Fibroblast of peridontal ligament (primary cell): ENCODE data around the gene A2ML1.
A peak's percentile ranks its signal among the peaks of the same experiment; 100 is the strongest.
"Not testable (repeated sequence)": the region's sequence is repeated elsewhere in the genome, so short reads cannot be mapped to it uniquely, and the experiment has no call there.

Source experiments
- DNase-seq: peaks from one replicate; pipeline ENCODE4 v3.0.0-alpha.2; 2010; ENCODE audit errors: extremely low read depth

A2ML1 gene

GRCh38 chr12:8822298-8822697 lies at the start of gene A2ML1:
Gene A2ML1 (plus strand): TSS chr12:8822621. CDS start chr12:8822652, 31 bp downstream.
- DNase-seq: no peak

GRCh38 chr12:8773461-8773860 lies 49.0 kb upstream of the A2ML1 start:
- no peak for DNase-seq

DNA sequence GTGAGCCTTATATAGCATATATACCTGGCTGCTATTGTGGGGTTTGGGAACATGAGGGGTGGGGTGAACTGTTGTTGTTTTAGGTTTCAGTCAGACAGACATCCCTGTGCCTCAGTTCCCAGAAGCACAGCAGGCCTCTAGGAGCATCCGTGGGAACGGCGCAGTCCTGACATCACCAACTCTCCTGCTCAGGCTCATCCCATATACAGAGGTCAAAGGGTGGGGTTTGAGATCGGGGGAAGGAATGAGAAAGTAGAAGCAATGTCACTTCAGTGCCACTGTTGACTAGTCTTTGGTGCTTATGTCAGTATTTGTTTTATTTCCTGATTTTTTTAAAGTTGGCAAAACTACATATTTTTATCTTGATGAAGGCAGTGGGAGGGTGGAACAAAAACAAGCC lies 43.1 kb upstream of the A2ML1 start:
- DNase-seq: no peak

DNA sequence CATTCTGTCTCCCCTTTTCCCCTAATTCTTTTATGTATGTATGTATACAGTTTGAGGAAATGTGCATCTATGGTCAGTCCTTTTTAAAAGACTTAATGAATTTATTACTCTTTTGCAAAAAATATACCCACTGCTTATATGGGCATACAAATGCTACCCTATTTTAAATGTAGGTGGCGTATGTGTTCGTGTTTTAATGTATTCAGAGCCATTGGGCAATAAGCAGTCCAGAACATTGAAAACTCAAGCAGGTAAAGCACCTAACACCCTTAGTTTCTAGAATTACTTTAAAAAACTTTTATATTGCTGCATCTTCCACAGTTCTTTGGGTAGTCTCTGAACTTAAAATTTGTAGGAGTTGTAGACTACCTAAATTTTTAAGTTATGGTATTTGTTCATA lies 42.6 kb upstream of the A2ML1 start:
- DNase-seq: no peak

GRCh38 chr12:8780389-8780788 lies 42.0 kb upstream of the A2ML1 start:
- peak; percentile 61 for DNase-seq

GRCh38 chr12:8781381-8782127 lies 40.9 kb upstream of the A2ML1 start:
- no peak for DNase-seq

GRCh38 chr12:8784290-8784888 lies 38.0 kb upstream of the A2ML1 start:
- no peak for DNase-seq

DNA sequence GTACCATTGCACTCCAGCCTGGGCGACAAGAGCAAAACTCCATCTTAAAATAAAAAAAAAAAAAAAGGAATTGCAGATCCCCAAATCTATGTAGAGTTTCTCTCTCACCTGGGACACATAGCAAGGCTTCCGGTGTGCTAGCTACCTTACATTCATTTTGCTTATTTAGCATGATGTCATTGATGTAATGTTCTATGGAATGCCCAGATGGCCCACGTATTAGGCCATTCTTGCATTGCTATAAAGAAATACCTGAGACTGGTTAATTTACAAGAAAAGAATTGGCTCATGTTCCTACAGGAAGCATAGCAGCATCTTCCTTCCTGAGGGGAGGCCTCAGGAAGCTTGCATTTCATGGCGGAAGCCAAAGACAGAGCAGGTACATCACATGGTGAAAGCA lies 36.9 kb upstream of the A2ML1 start:
- no peak for DNase-seq

DNA sequence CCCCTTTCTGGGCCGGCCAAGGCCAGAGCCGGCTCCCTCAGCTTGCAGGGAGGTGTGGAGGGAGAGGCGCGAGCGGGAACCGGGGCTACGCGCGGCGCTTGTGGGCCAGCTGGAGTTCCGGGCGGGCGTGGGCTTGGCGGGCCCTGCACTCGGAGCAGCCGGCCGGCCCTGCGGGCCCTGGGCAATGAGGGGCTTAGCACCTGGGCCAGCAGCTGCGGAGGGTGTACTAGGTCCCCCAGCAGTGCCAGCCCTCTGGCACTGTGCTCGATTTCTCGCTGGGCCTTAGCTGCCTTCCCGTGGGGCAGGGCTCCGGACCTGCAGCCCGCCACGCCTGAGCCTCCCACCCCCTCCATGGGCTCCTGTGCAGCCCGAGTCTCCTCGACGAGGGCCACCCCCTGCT lies 35.2 kb upstream of the A2ML1 start:
- DNase-seq: not testable (repeated sequence)

DNA sequence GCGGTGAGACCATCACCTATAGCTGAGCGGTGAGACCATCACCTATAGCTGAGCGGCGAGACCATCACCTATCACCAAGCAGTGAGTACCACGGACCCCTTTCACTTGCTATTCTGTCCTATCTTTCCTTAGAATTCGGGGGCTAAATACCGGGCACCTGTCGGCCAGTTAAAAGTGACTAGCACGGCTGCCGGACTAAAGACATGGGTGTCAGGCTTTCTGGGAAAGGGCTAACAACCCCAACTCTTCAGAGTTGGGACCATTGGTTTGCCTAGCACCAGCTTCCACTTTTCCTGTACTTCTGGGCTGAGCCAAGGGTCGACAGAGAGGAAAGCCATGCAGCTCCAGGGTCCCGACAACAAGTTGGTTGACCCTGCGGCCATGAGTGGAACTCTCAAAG lies 33.7 kb upstream of the A2ML1 start:
- DNase-seq: not testable (repeated sequence)

DNA sequence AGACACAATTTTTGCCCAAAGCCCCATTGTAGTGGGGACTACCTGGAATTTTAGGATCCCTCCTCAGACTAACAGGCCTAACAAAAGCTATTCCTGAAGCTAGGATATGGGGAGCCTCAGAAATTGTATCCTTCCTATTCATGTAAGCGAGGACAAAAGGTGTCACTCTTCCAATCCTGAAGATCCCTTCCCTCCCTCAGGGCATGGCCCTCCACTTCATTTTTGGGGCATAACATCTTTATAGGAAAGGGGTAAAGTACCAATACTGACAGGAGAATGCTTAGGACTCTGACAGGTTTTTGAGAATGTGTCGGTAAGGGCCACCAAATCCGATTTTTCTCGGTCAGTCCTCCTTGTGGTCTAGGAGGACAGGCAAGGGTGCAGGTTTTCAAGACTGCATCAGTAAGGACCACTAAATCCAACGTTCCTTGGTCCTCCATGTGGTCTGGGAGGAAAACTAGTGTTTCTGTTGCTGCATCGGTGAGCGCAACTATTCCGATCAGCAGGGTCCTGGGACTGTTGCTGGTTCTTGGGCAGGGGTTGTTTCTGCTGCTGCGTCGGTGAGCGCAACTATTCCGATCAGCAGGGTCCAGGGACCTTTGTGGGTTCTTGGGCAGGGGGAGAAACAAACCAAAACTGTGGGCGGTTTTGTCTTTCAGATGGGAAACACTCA lies 32.9 kb upstream of the A2ML1 start:
- not testable (repeated sequence) for DNase-seq

DNA sequence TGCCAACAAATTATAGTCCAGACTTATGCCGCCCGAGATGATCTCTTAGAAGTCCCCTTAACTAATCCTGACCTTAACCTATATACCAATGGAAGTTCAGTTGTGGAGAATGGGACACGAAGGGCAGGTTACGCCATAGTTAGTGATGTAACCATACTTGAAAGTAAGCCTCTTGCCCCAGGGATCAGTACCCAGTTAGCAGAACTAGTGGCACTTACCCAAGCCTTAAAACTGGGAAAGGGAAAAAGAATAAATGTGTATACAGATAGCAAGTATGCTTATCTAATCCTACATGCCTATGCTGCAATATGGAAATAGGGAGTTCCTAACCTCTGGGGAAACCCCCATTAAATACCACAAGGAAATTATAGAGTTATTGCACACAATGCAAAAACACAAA lies 29.2 kb upstream of the A2ML1 start:
- not testable (repeated sequence) for DNase-seq

DNA sequence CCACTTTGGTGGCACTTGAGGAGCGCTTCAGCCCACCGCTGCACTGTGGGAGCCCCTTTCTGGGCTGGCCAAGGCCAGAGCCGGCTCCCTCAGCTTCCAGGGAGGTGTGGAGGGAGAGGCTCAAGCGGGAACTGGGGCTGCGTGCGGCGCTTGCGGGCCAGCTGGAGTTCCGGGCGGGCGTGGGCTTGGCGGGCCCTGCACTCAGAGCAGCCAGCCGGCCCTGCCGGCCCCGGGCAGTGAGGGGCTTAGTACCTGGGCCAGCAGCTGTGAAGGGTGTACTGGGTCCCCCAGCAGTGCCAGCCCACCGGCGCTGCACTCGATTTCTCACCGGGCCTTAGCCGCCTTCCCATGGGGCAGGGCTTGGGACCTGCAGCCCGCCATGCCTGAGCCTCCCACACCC lies 27.8 kb upstream of the A2ML1 start:
- DNase-seq: not testable (repeated sequence)

- no peak for DNase-seq
Observed at GRCh38 chr12:8796831-8797626, 25.4 kb upstream of the A2ML1 start.

DNA sequence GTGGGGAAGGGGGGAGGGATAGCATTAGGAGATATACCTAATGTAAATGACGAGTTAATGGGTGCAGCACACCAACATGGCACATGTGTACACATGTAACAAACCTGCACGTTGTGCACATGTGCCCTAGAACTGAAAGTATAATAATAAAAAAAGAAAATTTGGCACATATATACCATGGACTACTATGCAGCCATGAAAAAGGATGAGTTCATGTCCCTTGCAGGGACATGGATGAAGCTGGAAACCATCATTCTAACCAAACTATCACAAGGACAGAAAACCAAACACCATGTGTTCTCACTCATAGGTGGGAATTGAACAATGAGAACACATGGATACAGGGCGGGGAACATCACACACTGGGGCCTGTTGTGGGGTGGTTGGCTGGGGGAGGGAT lies 21.2 kb upstream of the A2ML1 start:
- not testable (repeated sequence) for DNase-seq

- DNase-seq: not testable (repeated sequence)
Observed at GRCh38 chr12:8804833-8805232, 17.6 kb upstream of the A2ML1 start.

DNA sequence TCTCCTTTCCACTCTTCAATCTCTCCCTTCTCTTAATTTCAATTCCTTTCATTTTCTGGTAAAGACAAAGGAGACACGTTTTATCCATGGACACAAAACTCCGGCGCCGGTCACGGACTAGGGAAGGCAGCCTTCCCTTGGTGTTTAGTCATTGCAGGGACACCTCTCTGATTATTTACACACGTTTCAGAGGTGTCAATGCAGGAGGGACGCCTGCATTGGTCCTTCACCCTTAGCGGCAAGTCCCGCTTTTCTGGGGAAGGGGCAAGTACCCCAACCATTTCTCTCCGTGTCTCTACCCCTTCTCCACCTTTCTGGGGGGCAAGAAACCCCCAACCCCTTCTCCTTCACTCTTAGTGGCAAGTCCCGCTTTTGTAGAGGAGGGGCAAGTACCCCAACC lies 16.9 kb upstream of the A2ML1 start:
- not testable (repeated sequence) for DNase-seq

GRCh38 chr12:8807084-8807483 lies 15.3 kb upstream of the A2ML1 start:
- peak; percentile 17 for DNase-seq

GRCh38 chr12:8810112-8810511 lies 12.3 kb upstream of the A2ML1 start:
- DNase-seq: not testable (repeated sequence)

- DNase-seq: no peak
Observed at GRCh38 chr12:8813572-8814357, 8.7 kb upstream of the A2ML1 start.

DNA sequence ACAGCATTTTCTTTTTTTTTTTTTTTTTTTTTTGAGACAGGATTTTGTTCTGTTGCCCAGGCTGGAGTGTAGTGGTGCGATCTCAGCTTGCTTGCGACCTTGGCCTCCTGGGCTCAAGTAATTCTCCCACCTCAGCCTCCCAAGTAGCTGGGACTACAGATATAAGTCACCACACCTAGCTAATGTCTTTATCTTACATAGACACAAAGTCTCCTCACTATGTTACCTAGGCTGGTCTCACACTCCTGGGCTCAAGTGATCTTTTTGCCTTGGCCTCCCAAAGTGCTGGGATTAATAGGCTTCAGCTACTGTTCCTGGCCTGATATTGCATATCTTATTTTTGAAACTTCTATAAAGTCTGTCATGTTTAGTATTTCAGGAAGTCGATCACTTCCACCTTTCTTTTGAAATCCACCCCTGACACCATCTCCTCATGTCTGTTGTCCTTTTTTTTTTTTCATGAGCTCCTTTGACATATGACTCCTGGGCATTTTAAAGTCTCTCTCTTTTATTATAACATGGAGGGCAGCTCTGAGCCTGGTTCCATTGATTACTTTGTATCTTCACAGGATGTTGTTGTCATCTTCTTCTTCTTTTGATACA lies 5.9 kb upstream of the A2ML1 start:
- no peak for DNase-seq
